ENCODE results near the gene RPTOR. TPM values are rescaled to one million over a fixed set of nuclear protein-coding genes. Genes with fewer than 3 reads are reported as not detected.

Gene RPTOR
- total RNA-seq, 1 experiment from 2014 or later = 25.1 TPM

DNA sequence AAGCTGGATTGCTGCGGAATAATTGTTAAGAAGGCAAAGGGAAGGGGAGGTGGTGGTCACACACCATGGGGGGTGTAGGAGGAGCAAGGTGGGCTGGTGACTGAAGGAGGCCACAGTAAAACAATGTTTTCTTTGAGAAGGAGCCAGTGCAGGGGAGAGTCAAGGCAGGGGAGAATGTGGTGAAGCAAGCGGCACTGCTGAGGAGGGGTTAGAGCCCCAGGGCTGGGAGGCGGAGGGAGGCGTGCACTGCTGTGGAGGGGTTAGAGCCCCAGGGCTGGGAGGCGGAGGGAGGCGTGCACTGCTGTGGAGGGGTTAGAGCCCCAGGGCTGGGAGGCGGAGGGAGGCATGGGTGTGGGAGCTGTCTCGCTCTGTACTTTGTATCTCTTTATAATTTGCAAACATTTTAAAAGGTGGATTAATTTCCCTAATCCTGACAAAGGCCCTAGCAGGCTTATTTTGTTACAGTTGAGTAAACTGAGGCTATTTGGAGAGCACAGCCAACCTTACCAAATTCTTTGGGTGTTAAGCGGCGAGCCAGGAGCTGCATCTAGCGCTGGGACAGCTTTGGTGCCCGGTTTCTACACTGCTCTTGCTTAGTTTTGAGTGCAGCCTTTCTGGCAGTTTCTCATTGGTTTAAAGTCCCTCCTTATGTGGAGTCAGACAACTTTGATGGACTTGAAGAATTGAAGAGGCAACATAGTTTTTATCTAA, 20.9 kb downstream of the RPTOR start:
- Histone ChIP-seq H3K14ac (ENCODE audit: insufficient read depth, low read length) (no peak overlapping the region), H4K5ac (ENCODE audit: insufficient read length, low read depth, low read length) (no peak overlapping the region), H3K4me1 (ENCODE audit: insufficient read depth, low read length) (no peaks in the 10 kb centered on the region), H3K27ac (ENCODE audit: insufficient read length, low read depth, low read length) (no peak overlapping the region), H4K8ac (replicated peaks; ENCODE audit: insufficient read length, low read depth, low read length) (no peak overlapping the region), H3K4ac (ENCODE audit: low read depth, low read length) (no peak overlapping the region), H3K79me2 (ENCODE audit: insufficient read depth, low read length) (peaks cover 2% of the 10 kb centered on the region; the same call in 1 of the 2 replicates), H3T11ph (ENCODE audit: low read length) (no peak overlapping the region), H2BK20ac (ENCODE audit: low read depth, low read length, poor library complexity, severe bottlenecking) (no peak overlapping the region), H3K23ac (ENCODE audit: insufficient read length, low read depth, low read length) (no peak overlapping the region), H2BK15ac (ENCODE audit: low read depth, low read length) (no peak overlapping the region), H2AFZ (ENCODE audit: low read length) (no peak overlapping the region), H3K79me1 (ENCODE audit: insufficient read depth, low read depth, low read length, poor library complexity, severe bottlenecking) (no peaks in the 10 kb centered on the region), H3K9ac (ENCODE audit: extremely low read depth, insufficient read length, low read length) (no peak overlapping the region), H2BK12ac (ENCODE audit: insufficient read length, low read depth, low read length) (no peak overlapping the region), H2BK5ac (ENCODE audit: insufficient read length, low read length) (no peak overlapping the region), H3K4me2 (ENCODE audit: insufficient read depth, insufficient read length, low read length) (no peak overlapping the region), H3K9me3 (ENCODE audit: control insufficient read depth, low read depth, low read length) (no peaks in the 10 kb centered on the region), H2BK120ac (ENCODE audit: low read depth, low read length, poor library complexity, severe bottlenecking) (no peak overlapping the region), H4K91ac (ENCODE audit: insufficient read length, low read depth, low read length) (no peak overlapping the region), H3K27me3 (ENCODE audit: insufficient read depth, low read length) (peaks cover 35% of the 10 kb centered on the region), H3K23me2 (ENCODE audit: insufficient read length, low read depth, low read length, poor library complexity, severe bottlenecking) (no peaks in the 10 kb centered on the region), H4K20me1 (ENCODE audit: control insufficient read depth, insufficient read depth, insufficient read length) (no peaks in the 10 kb centered on the region), H2AK5ac (ENCODE audit: insufficient read length, low read length) (no peak overlapping the region), H3K56ac (ENCODE audit: insufficient read length, low read depth, low read length) (no peak overlapping the region), H3K18ac (ENCODE audit: insufficient read length, low read depth, low read length) (no peak overlapping the region)
- H3K27ac Mint-ChIP-seq = no peak overlapping the region
- no peaks in the 10 kb centered on the region; a peak in 1 of 5 replicates for H3K9me3 Mint-ChIP-seq
- H3K36me3 Mint-ChIP-seq (ENCODE audit: insufficient read depth in 1 of 3, low read depth in 3 of 3) = peaks cover 0 to 4% (median 0%) of the 10 kb centered on the region in 3 experiments; a peak in 1 of 7 replicates
- H3K27me3 Mint-ChIP-seq (ENCODE audit: low read depth) = peaks cover 98% of the 10 kb centered on the region
- no CpG with 5 or more reads among the region's 12 CpGs for WGBS (ENCODE audit: extremely low coverage, insufficient read length, low lambda C conversion rate)
- DNase-seq = no peak
- H3K4me1 Mint-ChIP-seq = peaks cover 2 to 3% of the 10 kb centered on the region in 2 experiments; a peak in 2 of 4 replicates
- H3K4me3 Mint-ChIP-seq = no peak overlapping the region
- TF ChIP-seq, protein P1, sequence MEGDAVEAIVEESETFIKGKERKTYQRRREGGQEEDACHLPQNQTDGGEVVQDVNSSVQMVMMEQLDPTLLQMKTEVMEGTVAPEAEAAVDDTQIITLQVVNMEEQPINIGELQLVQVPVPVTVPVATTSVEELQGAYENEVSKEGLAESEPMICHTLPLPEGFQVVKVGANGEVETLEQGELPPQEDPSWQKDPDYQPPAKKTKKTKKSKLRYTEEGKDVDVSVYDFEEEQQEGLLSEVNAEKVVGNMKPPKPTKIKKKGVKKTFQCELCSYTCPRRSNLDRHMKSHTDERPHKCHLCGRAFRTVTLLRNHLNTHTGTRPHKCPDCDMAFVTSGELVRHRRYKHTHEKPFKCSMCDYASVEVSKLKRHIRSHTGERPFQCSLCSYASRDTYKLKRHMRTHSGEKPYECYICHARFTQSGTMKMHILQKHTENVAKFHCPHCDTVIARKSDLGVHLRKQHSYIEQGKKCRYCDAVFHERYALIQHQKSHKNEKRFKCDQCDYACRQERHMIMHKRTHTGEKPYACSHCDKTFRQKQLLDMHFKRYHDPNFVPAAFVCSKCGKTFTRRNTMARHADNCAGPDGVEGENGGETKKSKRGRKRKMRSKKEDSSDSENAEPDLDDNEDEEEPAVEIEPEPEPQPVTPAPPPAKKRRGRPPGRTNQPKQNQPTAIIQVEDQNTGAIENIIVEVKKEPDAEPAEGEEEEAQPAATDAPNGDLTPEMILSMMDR (conservative IDR thresholded peaks at IDR 0.05) = no peak

All from H9 (cell line).